Karpas-422 (cell line): ENCODE results near the gene SHB. TPM values are rescaled to one million over a fixed set of nuclear protein-coding genes. Genes with fewer than 3 reads are reported as not detected.

Experiments
- DNase-seq: peaks from one replicate; pipeline ENCODE4 v3.0.0-alpha.2; 2015
- H2AFZ ChIP-seq: fragments of 200-600 bp; sonication (generic); 2 replicates; pipeline ENCODE4 v1.6.1; 2014; ENCODE audit warnings: antibody characterized with exemption, low read length, mixed read lengths
- H3K27ac ChIP-seq: fragments of 200-600 bp; sonication (generic); 2 replicates; pipeline ENCODE4 v1.5.1; 2014; ENCODE audit warnings: mild to moderate bottlenecking, low read length, moderate library complexity
- H3K27me3 ChIP-seq: fragments of 200-600 bp; sonication (generic); 2 replicates; pipeline ENCODE4 v1.6.1; 2014; ENCODE audit warnings: low read length, mixed read lengths
- H3K36me3 ChIP-seq: fragments of 200-600 bp; sonication (generic); 2 replicates; pipeline ENCODE4 v1.6.1; 2014; ENCODE audit warnings: low read length, mixed read lengths; ENCODE audit not compliant: insufficient read depth
- H3K4me1 ChIP-seq: fragments of 200-600 bp; sonication (generic); 2 replicates; pipeline ENCODE4 v1.6.1; 2014; ENCODE audit warnings: mild to moderate bottlenecking, low read length, mixed read lengths
- H3K4me2 ChIP-seq: fragments of 200-600 bp; sonication (generic); 2 replicates; pipeline ENCODE4 v1.6.1; 2014; ENCODE audit warnings: low read length, low read depth, mild to moderate bottlenecking; ENCODE audit not compliant: poor library complexity, severe bottlenecking
- H3K4me3 ChIP-seq: fragments of 200-600 bp; sonication (generic); 2 replicates; pipeline ENCODE4 v1.5.1; 2014; ENCODE audit warnings: mild to moderate bottlenecking, antibody characterized with exemption, low read length, mixed read lengths
- H3K79me2 ChIP-seq: fragments of 200-600 bp; sonication (generic); 2 replicates; pipeline ENCODE4 v1.6.1; 2014; ENCODE audit warnings: mild to moderate bottlenecking, low read length, mixed read lengths
- H3K9ac ChIP-seq: fragments of 200-600 bp; sonication (generic); 2 replicates; pipeline ENCODE4 v1.6.0; 2014; ENCODE audit warnings: low read length
- H3K9me2 ChIP-seq: fragments of 200-600 bp; sonication (generic), shearing (Covaris generic); replicated peaks from 2 replicates; pipeline ENCODE4 v1.6.0; 2014; ENCODE audit warnings: mild to moderate bottlenecking, low read length, moderate library complexity; ENCODE audit not compliant: insufficient read depth
- H3K9me3 ChIP-seq: fragments of 300-700, 200-600 bp; sonication (generic); 2 replicates; pipeline ENCODE4 v1.6.1; 2014; ENCODE audit warnings: low read length, mixed read lengths
- H4K20me1 ChIP-seq: fragments of 200-600 bp; sonication (generic); 2 replicates; pipeline ENCODE4 v1.6.1; 2014; ENCODE audit warnings: mild to moderate bottlenecking, antibody characterized with exemption, low read length, low read depth; ENCODE audit not compliant: insufficient read depth
- total RNA-seq: library from RNA; depleted of rRNA; stranded (reverse); fragments of >200 nt; shearing (Covaris generic); gene quantifications from 2 replicates; pipeline ENCODE4 v1.2.3, GENCODE V29; 2014; ENCODE audit warnings: low replicate concordance

Gene SHB
- total RNA-seq, 1 experiment from 2014 or later: 27.1 TPM

DNA sequence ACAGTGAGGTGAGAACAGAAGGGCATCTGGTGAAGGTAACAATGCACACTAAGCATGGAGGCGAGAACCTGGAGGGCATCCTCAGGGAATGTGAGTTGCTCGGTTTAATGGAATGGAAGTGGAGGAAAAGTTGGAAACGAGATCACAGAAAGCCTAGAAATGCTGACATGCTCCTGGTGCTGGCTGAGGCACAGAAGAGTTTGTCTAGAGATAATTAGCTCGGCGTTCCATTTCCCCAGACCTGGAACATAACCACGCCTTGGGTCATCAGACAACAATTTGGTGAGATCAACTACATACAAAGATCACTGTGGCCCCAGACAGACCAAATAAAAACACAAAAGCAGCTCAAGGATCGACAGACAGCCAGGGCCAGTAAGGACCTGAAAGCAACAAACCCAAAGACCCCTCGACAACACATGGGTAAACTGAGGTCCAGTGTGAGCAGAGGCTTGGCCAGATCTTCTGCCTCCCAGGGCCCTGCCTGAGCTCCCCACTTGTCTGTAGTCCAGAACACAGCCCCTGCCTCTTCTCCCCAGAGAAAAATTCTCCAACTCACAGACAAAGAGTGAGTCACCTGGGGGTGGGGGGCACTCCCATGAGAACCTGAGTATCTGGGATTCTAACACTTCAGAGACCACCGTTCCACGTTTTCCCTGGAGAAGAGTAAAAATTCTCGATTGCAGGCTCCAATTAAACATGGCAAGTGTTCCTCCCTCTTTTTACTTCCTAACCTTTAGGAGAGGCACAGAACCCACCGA is 52.5 kb downstream of the SHB start:
- Histone ChIP-seq H3K27me3 (no peaks in the 10 kb centered on the region), H3K9me3 (no peaks in the 10 kb centered on the region), H3K4me3 (peak overlapping the region; percentile 2; the same call in 1 of the 2 replicates), H3K4me1 (peaks cover 97% of the 10 kb centered on the region), H3K27ac (peak overlapping the region; percentile 99), H3K9ac (peak overlapping the region; percentile 75), H4K20me1 (no peaks in the 10 kb centered on the region), H3K9me2 (no peaks in the 10 kb centered on the region), H3K79me2 (peaks cover 43% of the 10 kb centered on the region), H3K4me2 (peak overlapping the region; percentile 89), H2AFZ (no peak overlapping the region), H3K36me3 (no peaks in the 10 kb centered on the region)
- DNase-seq: no peak

DNA sequence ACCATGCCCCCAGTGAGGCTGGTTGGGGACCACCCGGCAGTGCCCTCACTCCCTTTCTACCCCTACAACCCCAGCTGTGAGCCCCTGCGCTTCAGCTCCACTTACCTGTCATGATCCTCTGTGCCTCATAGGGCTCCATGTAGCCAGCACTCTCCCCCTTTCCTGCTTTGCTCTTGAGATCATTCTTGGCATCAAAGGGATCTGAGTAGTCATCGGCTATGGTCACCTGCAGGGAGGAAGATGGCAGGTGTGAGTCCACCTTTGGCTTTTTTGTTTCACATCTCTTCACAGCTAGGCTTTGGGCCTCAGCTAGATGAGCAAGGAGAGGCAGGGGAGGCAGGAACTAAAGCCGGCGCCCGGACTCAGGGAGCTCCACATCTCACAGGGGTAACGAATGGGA is 53.1 kb downstream of the SHB start:
- Histone ChIP-seq H3K9me2 (no peaks in the 10 kb centered on the region), H3K79me2 (peaks cover 48% of the 10 kb centered on the region), H4K20me1 (no peaks in the 10 kb centered on the region), H3K9ac (peak overlapping the region; percentile 75; the same call in 1 of the 2 replicates), H3K36me3 (no peaks in the 10 kb centered on the region), H3K27me3 (no peaks in the 10 kb centered on the region), H3K9me3 (no peaks in the 10 kb centered on the region), H3K4me3 (no peak overlapping the region), H3K4me2 (no peak overlapping the region), H3K27ac (peak overlapping the region; percentile 99), H2AFZ (no peak overlapping the region), H3K4me1 (peaks cover 97% of the 10 kb centered on the region)
- DNase-seq: no peak

DNA sequence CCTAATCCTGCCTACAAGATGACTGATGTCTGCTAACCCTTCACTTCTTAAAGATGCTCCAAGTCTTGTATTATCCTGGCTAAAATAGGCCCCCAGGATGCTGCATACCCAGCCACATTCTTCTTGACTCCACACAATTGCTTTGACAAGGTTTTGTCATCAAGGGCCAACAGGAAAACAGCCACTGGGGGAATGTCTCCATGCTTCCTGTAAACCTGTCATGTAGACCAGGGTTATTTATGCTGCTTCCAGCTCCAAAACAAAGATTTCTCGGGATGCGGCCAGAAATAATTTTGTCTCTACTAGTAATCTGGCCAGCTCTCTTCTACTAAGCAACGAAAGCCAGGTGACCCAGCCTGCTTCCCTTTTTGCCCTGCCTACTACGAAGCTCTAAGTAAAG is 53.8 kb downstream of the SHB start:
- peak overlapping the region; percentile 99 for H3K27ac ChIP-seq
- no peaks in the 10 kb centered on the region for H3K27me3 ChIP-seq
- H3K4me3 ChIP-seq: no peak overlapping the region
- no peak overlapping the region for H2AFZ ChIP-seq
- H3K9ac ChIP-seq: peak overlapping the region; percentile 73
- H3K36me3 ChIP-seq: no peaks in the 10 kb centered on the region
- peaks cover 97% of the 10 kb centered on the region for H3K4me1 ChIP-seq
- peaks cover 55% of the 10 kb centered on the region for H3K79me2 ChIP-seq
- H4K20me1 ChIP-seq: no peaks in the 10 kb centered on the region
- H3K9me3 ChIP-seq: no peaks in the 10 kb centered on the region
- no peak overlapping the region for H3K4me2 ChIP-seq
- no peaks in the 10 kb centered on the region for H3K9me2 ChIP-seq
- DNase-seq: no peak

- no peak overlapping the region for H2AFZ ChIP-seq
- H4K20me1 ChIP-seq: no peaks in the 10 kb centered on the region
- H3K4me2 ChIP-seq: peak overlapping the region; percentile 61
- H3K27me3 ChIP-seq: no peaks in the 10 kb centered on the region
- peaks cover 97% of the 10 kb centered on the region for H3K4me1 ChIP-seq
- H3K9me3 ChIP-seq: no peaks in the 10 kb centered on the region
- H3K36me3 ChIP-seq: no peaks in the 10 kb centered on the region
- H3K4me3 ChIP-seq: peak overlapping the region; percentile 51; the same call in 1 of the 2 replicates
- H3K27ac ChIP-seq: peak overlapping the region; percentile 99
- DNase-seq: peak; percentile 94
- H3K79me2 ChIP-seq: peaks cover 53% of the 10 kb centered on the region
- H3K9me2 ChIP-seq: no peaks in the 10 kb centered on the region
- peak overlapping the region; percentile 73 for H3K9ac ChIP-seq
Observed at GRCh38 chr9:38012767-38013450, 56.1 kb downstream of the SHB start.

GRCh38 chr9:38011991-38012390 is 57.0 kb downstream of the SHB start:
- DNase-seq: no peak
- H3K27me3 ChIP-seq: no peaks in the 10 kb centered on the region
- H3K9me3 ChIP-seq: no peaks in the 10 kb centered on the region
- peak overlapping the region; percentile 99 for H3K27ac ChIP-seq
- peaks cover 52% of the 10 kb centered on the region for H3K79me2 ChIP-seq
- H3K4me2 ChIP-seq: peak overlapping the region; percentile 61
- no peak overlapping the region for H2AFZ ChIP-seq
- H3K4me3 ChIP-seq: peak overlapping the region; percentile 41; the same call in 1 of the 2 replicates
- H3K9me2 ChIP-seq: no peaks in the 10 kb centered on the region
- no peaks in the 10 kb centered on the region for H4K20me1 ChIP-seq
- peaks cover 97% of the 10 kb centered on the region for H3K4me1 ChIP-seq
- H3K9ac ChIP-seq: peak overlapping the region; percentile 70
- H3K36me3 ChIP-seq: no peaks in the 10 kb centered on the region

GRCh38 chr9:38010918-38011704 is 57.9 kb downstream of the SHB start:
- Histone ChIP-seq H3K9me3 (no peaks in the 10 kb centered on the region), H3K4me1 (peaks cover 97% of the 10 kb centered on the region)

DNA sequence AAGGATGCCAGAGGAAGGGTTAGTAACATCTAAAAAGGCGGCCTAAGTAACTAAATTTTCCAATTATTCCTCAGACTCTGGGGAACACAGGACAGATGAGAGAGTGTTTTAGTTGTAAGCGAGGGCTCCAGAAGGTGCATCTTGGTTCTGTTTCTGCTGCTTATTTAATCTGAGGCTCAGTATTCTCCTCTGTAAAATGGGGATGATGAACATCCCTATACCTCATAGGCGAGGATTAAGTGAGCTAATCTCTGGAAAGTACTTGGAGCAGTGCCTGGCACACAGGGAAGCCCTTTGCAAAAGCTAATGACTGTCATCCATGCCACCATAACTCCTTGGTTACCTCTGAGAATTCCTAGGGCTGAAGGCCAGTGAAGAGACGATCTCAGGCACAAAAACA is 59.0 kb downstream of the SHB start:
- Histone ChIP-seq H3K79me2 (peaks cover 49% of the 10 kb centered on the region), H3K4me2 (peak overlapping the region; percentile 7), H3K4me1 (peaks cover 100% of the 10 kb centered on the region), H3K9me2 (no peaks in the 10 kb centered on the region), H3K27me3 (no peaks in the 10 kb centered on the region), H3K9me3 (no peaks in the 10 kb centered on the region), H4K20me1 (no peaks in the 10 kb centered on the region), H3K9ac (peak overlapping the region; percentile 70; the same call in 1 of the 2 replicates), H3K36me3 (no peaks in the 10 kb centered on the region), H3K4me3 (no peak overlapping the region), H2AFZ (no peak overlapping the region), H3K27ac (peak overlapping the region; percentile 99)
- no peak for DNase-seq

More at GRCh38 chr9:38010918-38011704, 57.9 kb downstream of the SHB start:
- no peak overlapping the region for H2AFZ ChIP-seq
- H4K20me1 ChIP-seq: no peaks in the 10 kb centered on the region
- H3K4me3 ChIP-seq: peak overlapping the region; percentile 41; the same call in 1 of the 2 replicates
- peak; percentile 81 for DNase-seq
- H3K36me3 ChIP-seq: no peaks in the 10 kb centered on the region
- H3K27me3 ChIP-seq: no peaks in the 10 kb centered on the region
- no peaks in the 10 kb centered on the region for H3K9me2 ChIP-seq
- H3K4me2 ChIP-seq: peak overlapping the region; percentile 61
- H3K9ac ChIP-seq: peak overlapping the region; percentile 70
- H3K27ac ChIP-seq: peak overlapping the region; percentile 99
- peaks cover 49% of the 10 kb centered on the region for H3K79me2 ChIP-seq
